Muscle layer of colon (tissue), 2 donors: ENCODE measurements around the gene TM9SF4.

Experiments used
- H3K27ac ChIP-seq: one replicate; pipeline ENCODE4 v1.7.0; 2013; ENCODE audit warnings: low read depth, mild to moderate bottlenecking, low read length, moderate library complexity
- H3K27me3 ChIP-seq, 2 donors: one replicate each; pipeline ENCODE4 v1.7.0; 2013; ENCODE audit warnings: low read length in 2 of 2, mild to moderate bottlenecking in 2 of 2; ENCODE audit not compliant: insufficient read depth in 2 of 2, control insufficient read depth in 1 of 2
- H3K36me3 ChIP-seq: one replicate; pipeline ENCODE4 v1.7.0; 2013; ENCODE audit warnings: mild to moderate bottlenecking, low read length; ENCODE audit not compliant: insufficient read depth
- H3K4me1 ChIP-seq: one replicate; pipeline ENCODE4 v1.7.0; 2013; ENCODE audit warnings: mild to moderate bottlenecking, low read length; ENCODE audit not compliant: insufficient read depth
- H3K4me3 ChIP-seq, 2 donors: one replicate each; pipeline ENCODE4 v1.7.0; 2013; ENCODE audit warnings: low read length in 2 of 2, low read depth in 1 of 2, mild to moderate bottlenecking in 1 of 2, moderate library complexity in 1 of 2
- H3K9ac ChIP-seq: one replicate; pipeline ENCODE4 v1.7.0; 2013; ENCODE audit warnings: low read length
- H3K9me3 ChIP-seq: one replicate; pipeline ENCODE4 v1.7.0; 2013; ENCODE audit warnings: mild to moderate bottlenecking, low read length
- donor health status: abdominal sarcoma.
- donor health status: Adenocarcinoma of cecum.

The TM9SF4 gene

GRCh38 chr20:32098786-32099185, 10.7 kb upstream of the TM9SF4 start:
- H3K9me3 ChIP-seq: no peaks in the 10 kb centered on the region
- H3K36me3 ChIP-seq: no peaks in the 10 kb centered on the region
- H3K4me1 ChIP-seq: no peaks in the 10 kb centered on the region
- H3K9ac ChIP-seq: no peak overlapping the region
- H3K27ac ChIP-seq: no peak overlapping the region
- H3K27me3 ChIP-seq: no peaks in the 10 kb centered on the region
- no peak overlapping the region for H3K4me3 ChIP-seq

GRCh38 chr20:32108814-32109391, 611 bp upstream of the TM9SF4 start:
- Histone ChIP-seq H3K4me3 (peak overlapping the region in 1 of 2 donors; percentile 62), H3K9ac (no peak overlapping the region), H3K9me3 (no peaks in the 10 kb centered on the region), H3K27ac (no peak overlapping the region), H3K27me3 (no peaks in the 10 kb centered on the region), H3K4me1 (peaks cover 18% of the 10 kb centered on the region), H3K36me3 (no peaks in the 10 kb centered on the region)

GRCh38 chr20:32110173-32110704, 725 bp downstream of the TM9SF4 start:
- H3K27ac ChIP-seq: peak overlapping the region; percentile 82
- H3K9ac ChIP-seq: peak overlapping the region; percentile 87
- H3K4me3 ChIP-seq: peak overlapping the region; percentile 62 to 75
- H3K27me3 ChIP-seq: no peaks in the 10 kb centered on the region
- H3K36me3 ChIP-seq: no peaks in the 10 kb centered on the region
- H3K4me1 ChIP-seq: peaks cover 18% of the 10 kb centered on the region
- H3K9me3 ChIP-seq: no peaks in the 10 kb centered on the region

- H3K27me3 ChIP-seq: no peaks in the 10 kb centered on the region
- H3K9me3 ChIP-seq: no peaks in the 10 kb centered on the region
- H3K27ac ChIP-seq: no peak overlapping the region
- peak overlapping the region; percentile 62 to 75 for H3K4me3 ChIP-seq
- no peaks in the 10 kb centered on the region for H3K36me3 ChIP-seq
- H3K9ac ChIP-seq: peak overlapping the region; percentile 87
- peaks cover 18% of the 10 kb centered on the region for H3K4me1 ChIP-seq
Measured at GRCh38 chr20:32110727-32111126, 1.2 kb downstream of the TM9SF4 start.

GRCh38 chr20:32111156-32111686, 1.7 kb downstream of the TM9SF4 start:
- Histone ChIP-seq H3K27ac (no peak overlapping the region), H3K9me3 (no peaks in the 10 kb centered on the region), H3K36me3 (no peaks in the 10 kb centered on the region), H3K4me3 (no peak overlapping the region), H3K4me1 (peaks cover 18% of the 10 kb centered on the region), H3K27me3 (no peaks in the 10 kb centered on the region), H3K9ac (no peak overlapping the region)

- no peak overlapping the region for H3K4me3 ChIP-seq
- peaks cover 18% of the 10 kb centered on the region for H3K4me1 ChIP-seq
- H3K27me3 ChIP-seq: no peaks in the 10 kb centered on the region
- H3K9ac ChIP-seq: no peak overlapping the region
- no peak overlapping the region for H3K27ac ChIP-seq
- no peaks in the 10 kb centered on the region for H3K36me3 ChIP-seq
- no peaks in the 10 kb centered on the region for H3K9me3 ChIP-seq
Measured at GRCh38 chr20:32111753-32112152, 2.2 kb downstream of the TM9SF4 start.

- no peak overlapping the region for H3K4me3 ChIP-seq
- H3K27me3 ChIP-seq: no peaks in the 10 kb centered on the region
- H3K9me3 ChIP-seq: no peaks in the 10 kb centered on the region
- no peak overlapping the region for H3K9ac ChIP-seq
- no peak overlapping the region for H3K27ac ChIP-seq
- H3K36me3 ChIP-seq: no peaks in the 10 kb centered on the region
- peaks cover 22% of the 10 kb centered on the region for H3K4me1 ChIP-seq
Measured at GRCh38 chr20:32112841-32113240, 3.3 kb downstream of the TM9SF4 start.

- Histone ChIP-seq H3K4me1 (peaks cover 22% of the 10 kb centered on the region), H3K9ac (no peak overlapping the region), H3K9me3 (no peaks in the 10 kb centered on the region), H3K36me3 (no peaks in the 10 kb centered on the region), H3K27ac (no peak overlapping the region), H3K4me3 (no peak overlapping the region), H3K27me3 (no peaks in the 10 kb centered on the region)
Measured at GRCh38 chr20:32113591-32114260, 4.2 kb downstream of the TM9SF4 start.

- Histone ChIP-seq H3K4me3 (no peak overlapping the region), H3K9ac (no peak overlapping the region), H3K9me3 (no peaks in the 10 kb centered on the region), H3K36me3 (no peaks in the 10 kb centered on the region), H3K4me1 (peaks cover 22% of the 10 kb centered on the region), H3K27me3 (no peaks in the 10 kb centered on the region), H3K27ac (no peak overlapping the region)
Measured at GRCh38 chr20:32114305-32114960, 4.9 kb downstream of the TM9SF4 start.

- H3K27ac ChIP-seq: no peak overlapping the region
- H3K36me3 ChIP-seq: no peaks in the 10 kb centered on the region
- H3K9ac ChIP-seq: no peak overlapping the region
- H3K4me3 ChIP-seq: no peak overlapping the region
- H3K4me1 ChIP-seq: peaks cover 20% of the 10 kb centered on the region
- H3K27me3 ChIP-seq: no peaks in the 10 kb centered on the region
- no peaks in the 10 kb centered on the region for H3K9me3 ChIP-seq
Measured at GRCh38 chr20:32115211-32115767, 5.8 kb downstream of the TM9SF4 start.

- H3K36me3 ChIP-seq: no peaks in the 10 kb centered on the region
- H3K27me3 ChIP-seq: no peaks in the 10 kb centered on the region
- peaks cover 12% of the 10 kb centered on the region for H3K4me1 ChIP-seq
- no peak overlapping the region for H3K9ac ChIP-seq
- H3K4me3 ChIP-seq: no peak overlapping the region
- no peak overlapping the region for H3K27ac ChIP-seq
- no peaks in the 10 kb centered on the region for H3K9me3 ChIP-seq
Measured at GRCh38 chr20:32116079-32116521, 6.6 kb downstream of the TM9SF4 start.
